ENCODE results near the gene JTB.
"Not testable (repeated sequence)": the region's sequence is repeated elsewhere in the genome, so short reads cannot be mapped to it uniquely, and the experiment has no call there.

Gene JTB

DNA sequence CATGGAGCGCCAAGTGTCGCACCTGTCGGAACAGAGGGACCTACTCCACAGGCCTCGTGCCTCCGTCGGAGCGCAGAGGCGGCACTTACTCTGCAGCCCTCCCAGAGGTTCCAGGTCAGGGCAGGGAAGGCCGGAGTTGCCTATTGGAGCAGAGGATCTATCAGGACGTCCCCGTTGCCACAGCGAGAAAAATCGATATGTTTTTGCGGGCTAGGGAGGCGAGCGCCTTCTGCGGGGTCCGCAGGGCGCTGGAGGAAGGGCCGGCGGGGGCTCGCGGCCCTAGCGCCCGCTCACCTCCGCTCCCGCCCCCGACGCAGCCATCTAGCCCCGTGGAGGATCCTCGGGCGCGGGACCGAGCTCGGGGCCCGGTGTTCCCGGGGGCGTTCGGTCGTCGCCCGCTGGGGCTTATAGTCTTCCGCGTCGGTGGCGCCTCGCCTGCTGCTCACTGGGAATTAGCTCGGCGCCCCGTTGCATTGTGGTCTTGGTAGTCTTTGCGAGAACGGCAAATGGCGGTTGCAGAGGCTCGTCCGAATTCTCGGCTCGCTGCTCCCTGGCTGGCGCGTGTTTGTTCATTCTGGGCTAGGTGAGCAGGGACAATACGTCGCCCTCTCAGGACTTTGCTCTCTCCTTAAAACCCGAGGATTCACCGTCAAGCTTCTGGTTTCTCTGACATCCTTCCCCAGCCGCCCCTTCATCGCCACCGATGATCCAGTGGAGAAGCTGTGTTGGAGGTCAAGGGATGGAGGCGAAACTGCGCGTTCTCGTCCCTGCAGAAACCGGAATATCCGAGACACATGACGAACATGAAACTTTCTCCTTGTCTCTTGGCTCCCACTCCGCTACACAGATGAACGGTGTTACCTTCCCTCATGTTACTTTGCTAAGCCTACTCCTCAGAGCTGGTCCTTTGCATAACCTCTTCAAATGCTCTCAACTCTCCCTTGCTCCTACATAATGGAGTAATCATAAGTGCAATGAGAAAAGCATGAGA is at the start of gene JTB:
TSS of gene JTB (minus strand) at position 425 of the 991 bp plus-strand sequence. CDS start at position 3, 422 bp downstream.
- peak; percentile 87 to 92 for DNase-seq
- TF ChIP-seq GATA1 (IDR thresholded peaks at IDR 0.05; ENCODE audit: low read depth, low read length) (no peak), POLR2A (IDR thresholded peaks at IDR 0.05; ENCODE audit: low read length) (peak; percentile 89)

DNA sequence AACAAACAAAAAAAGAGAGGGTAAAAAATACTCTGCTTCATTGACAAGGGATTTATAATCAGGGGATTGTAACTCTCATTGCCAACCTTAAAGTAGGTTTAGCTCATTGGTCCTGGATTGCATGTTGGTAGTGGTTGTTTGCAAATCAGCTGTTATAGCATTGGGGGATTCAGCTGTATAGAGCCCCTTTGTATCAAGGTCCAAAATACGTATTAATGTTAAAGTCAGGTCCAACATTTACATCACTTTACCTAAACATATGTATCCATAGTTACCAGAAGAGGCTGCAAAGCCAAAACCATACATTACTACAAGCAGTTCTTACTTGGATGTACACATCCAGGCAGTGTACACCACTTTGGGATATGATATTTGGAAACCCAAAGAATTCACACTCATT is 42.5 kb upstream of the JTB start:
- no peak for TF ChIP-seq POLR2A (IDR thresholded peaks at IDR 0.05; ENCODE audit: low read length)
- TF ChIP-seq GATA1 (IDR thresholded peaks at IDR 0.05; ENCODE audit: low read depth, low read length), result no peak
- no peak for DNase-seq

DNA sequence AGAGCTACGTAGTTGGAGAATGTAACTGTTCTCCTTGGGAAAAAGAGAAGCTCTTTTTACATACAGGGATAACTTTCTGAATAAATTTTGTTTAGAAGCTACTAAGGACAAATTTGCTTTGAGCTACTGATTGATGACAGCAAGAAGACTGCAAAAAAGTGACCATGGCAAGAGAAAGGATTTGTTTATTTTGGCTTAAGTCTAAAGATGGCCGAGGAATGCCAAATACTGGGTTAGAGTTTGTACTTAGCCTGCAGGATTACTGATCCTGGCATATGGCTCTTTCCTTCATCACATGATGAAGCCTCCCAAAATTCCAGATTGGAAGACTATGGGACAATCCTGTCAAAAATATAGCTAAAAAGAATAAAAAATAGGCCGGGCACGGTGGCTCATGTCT is 41.8 kb upstream of the JTB start:
- TF ChIP-seq POLR2A (IDR thresholded peaks at IDR 0.05; ENCODE audit: low read length) (no peak), GATA1 (IDR thresholded peaks at IDR 0.05; ENCODE audit: low read depth, low read length) (no peak)
- no peak for DNase-seq

DNA sequence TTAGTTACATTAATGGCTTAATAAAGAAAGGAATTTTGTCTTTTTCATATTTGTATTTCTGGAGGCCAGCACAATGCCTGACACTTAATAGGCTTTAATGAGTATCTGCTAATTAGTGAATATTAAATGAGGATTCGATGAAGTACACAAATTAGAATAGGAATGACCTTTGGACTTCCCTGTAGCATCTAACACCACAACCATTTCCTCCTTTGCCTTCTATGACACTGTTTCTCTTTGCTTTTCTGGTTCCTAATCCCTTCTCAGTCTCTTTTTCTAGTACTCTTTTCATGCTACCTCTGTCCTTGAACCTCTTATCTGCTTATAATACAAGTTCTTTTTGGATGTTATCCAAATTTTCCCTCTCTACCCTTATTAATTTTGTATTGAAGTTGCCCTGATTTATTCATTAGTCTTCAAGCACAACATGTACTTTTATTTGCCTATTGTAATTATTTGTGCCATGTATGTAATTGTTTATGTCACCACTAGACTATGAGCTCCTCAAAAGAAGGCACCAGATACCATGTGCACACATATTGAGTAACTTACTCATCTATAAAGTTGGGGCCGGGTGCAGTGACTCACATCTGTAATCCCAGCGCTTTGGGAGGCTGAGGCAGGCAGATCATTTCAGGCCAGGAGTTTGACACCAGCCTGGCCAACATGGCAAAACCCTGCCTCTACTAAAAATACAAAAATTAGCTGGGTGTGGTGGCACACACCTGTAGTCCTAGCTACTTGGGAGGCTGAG is 36.9 kb upstream of the JTB start:
- TF ChIP-seq POLR2A (IDR thresholded peaks at IDR 0.05; ENCODE audit: low read length), result no peak
- TF ChIP-seq GATA1 (IDR thresholded peaks at IDR 0.05; ENCODE audit: low read depth, low read length), result no peak
- no peak for DNase-seq

DNA sequence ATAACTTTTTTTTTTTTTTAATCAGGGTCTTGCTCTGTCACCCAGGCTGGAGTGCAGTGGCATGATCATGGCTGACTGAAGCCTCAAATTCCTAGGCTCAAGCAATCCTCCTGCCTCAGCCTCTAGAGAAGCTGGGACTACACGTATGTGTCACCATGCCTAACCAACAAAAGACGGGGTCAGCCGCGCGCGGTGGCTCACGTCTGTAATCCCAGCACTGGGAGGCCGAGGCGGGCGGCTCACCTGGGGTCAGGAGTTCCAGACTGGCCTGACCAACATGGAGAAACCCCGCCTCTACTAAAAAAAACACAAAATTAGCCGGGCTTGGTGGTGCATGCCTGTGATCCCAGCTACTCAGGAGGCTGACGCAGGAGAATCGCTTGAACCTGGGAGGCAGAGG is 35.1 kb upstream of the JTB start:
- DNase-seq, result not testable (repeated sequence)

DNA sequence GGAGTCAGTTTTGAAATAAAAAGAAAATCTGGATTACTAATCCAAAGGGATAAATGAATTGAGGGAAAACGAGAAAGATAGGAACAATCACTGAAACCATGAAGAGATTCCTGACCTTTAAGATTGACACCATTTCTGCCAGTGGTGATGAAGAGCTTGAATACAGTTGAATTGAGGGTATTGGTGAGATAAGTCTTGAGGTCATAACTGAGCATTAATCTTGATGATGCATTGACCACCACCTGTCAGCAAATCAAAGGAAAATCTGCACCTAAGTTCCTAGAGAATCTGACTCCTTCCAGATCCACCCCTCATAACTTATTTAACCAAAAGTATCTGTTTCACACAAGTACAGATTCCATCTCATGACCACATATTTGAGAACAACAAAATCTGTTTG is 34.7 kb upstream of the JTB start:
- no peak for DNase-seq
- TF ChIP-seq GATA1 (IDR thresholded peaks at IDR 0.05; ENCODE audit: low read depth, low read length) (no peak), POLR2A (IDR thresholded peaks at IDR 0.05; ENCODE audit: low read length) (no peak)

DNA sequence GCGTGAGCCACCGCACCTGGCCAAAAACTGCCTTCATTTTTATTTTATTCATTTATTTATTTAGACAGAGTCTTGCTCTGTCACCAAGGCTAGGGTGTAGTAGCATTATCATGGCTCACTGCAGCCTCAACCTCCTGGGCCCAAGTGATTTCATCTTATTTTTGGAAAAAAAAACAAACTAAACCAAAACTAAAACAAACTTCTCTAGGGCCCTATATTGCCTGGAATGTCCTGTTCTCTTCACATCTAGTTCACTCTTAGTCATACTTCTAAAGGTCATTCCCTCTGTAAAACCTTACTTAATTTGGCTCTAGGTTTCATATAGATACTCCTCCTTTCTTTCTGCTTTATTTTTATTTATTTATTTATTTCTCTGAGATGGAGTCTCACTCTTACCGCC is 28.7 kb upstream of the JTB start:
- TF ChIP-seq GATA1 (IDR thresholded peaks at IDR 0.05; ENCODE audit: low read depth, low read length) (no peak), POLR2A (IDR thresholded peaks at IDR 0.05; ENCODE audit: low read length) (no peak)
- DNase-seq, result no peak

DNA sequence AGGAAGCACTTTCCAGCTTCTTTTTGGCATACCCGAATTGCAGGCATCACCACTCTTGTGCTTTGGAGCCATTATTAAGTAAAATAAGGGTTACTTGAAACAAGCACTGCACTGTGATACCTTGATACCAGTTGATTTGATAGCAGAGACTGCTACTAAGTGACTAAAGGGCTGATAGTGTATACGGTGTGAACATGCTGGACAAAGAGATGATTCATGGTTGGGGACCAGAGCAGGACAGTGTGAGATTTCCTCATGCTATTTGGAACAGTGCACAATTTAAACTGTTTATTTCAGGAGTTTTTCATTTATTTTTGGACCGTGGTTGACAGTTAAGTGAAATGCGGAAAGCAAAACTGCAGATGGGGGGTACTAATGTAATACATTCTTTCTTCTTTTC is 22.9 kb upstream of the JTB start:
- no peak for TF ChIP-seq POLR2A (IDR thresholded peaks at IDR 0.05; ENCODE audit: low read length)
- no peak for TF ChIP-seq GATA1 (IDR thresholded peaks at IDR 0.05; ENCODE audit: low read depth, low read length)
- no peak for DNase-seq

DNA sequence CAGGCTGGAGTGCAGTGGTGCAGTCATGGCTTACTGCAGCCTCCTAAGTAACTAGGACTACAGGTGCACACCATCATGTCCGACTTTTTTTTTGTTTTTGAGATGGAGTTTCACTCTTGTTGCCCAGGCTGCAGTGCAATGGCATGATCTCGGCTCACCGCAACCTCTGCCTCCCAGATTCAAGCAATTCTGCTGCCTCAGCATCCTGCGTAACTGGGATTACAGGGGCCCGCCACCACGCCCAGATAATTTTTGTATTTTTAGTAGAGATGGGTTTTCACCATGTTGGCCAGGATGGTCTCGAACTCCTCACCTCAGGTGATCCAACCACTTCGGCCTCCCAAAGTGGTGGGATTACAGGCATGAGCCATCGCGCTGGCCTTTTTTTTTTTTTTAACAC is 19.4 kb upstream of the JTB start:
- DNase-seq, result not testable (repeated sequence)

DNA sequence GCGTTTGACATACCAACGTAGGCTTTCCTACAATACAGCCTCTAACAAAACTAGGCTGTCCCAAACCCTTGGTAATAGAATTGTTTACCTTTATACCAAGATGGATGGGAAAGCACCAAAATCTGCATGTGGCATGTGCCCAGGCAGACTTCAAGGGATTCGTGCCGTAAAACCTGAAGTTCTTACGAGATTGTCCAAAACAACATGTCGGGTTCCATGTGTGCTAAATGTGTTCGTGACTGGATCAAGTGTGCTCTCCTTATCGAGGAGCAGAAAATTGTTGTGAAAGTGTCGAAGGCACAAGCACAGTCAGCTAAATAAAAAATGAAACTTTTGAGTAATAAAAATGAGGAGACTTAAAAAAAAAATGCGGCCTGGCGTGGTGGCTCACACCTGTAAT is 18.2 kb upstream of the JTB start:
- no peak for TF ChIP-seq GATA1 (IDR thresholded peaks at IDR 0.05; ENCODE audit: low read depth, low read length)
- no peak for TF ChIP-seq POLR2A (IDR thresholded peaks at IDR 0.05; ENCODE audit: low read length)
- DNase-seq, result no peak

DNA sequence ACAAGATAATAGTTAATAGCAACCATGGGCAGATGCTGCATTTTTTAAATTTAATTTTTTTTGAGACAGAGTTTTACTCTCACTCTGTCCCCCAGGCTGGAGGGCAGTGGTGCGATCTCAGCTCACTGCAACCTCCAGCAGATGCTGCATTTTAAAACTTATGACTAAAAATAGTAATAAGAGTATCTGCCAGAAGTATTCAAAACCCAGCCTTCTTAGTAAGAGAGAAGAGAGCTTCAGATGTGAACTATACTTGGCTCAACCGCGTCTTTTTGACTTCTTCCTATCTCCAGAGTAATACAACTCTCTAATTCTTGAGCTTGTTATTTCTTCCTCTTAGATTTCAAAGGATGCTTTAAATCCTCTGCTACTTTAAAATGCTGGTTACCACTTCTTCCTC is 17.7 kb upstream of the JTB start:
- DNase-seq, result no peak
- TF ChIP-seq POLR2A (IDR thresholded peaks at IDR 0.05; ENCODE audit: low read length) (no peak), GATA1 (IDR thresholded peaks at IDR 0.05; ENCODE audit: low read depth, low read length) (no peak)

DNA sequence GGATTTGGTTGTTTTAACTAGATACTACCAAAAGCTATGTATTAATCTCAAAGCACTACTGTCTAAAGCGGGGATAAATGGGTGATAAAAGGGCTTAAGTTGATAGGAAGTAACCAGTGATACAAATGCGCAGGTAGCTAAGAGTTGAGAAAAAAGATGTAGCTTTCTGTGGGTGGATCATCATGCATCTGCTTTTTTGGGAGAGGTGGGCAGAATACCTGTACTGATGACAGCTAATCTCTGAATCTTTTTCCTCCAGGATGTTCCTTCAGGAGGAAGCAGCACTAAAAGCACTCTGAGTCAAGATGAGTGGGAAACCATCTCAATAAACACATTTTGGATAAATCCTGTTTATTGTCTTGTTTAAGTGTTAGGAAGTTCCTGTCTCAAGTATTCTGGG is 14.3 kb upstream of the JTB start:
- TF ChIP-seq POLR2A (IDR thresholded peaks at IDR 0.05; ENCODE audit: low read length), result no peak
- TF ChIP-seq GATA1 (IDR thresholded peaks at IDR 0.05; ENCODE audit: low read depth, low read length), result no peak

DNA sequence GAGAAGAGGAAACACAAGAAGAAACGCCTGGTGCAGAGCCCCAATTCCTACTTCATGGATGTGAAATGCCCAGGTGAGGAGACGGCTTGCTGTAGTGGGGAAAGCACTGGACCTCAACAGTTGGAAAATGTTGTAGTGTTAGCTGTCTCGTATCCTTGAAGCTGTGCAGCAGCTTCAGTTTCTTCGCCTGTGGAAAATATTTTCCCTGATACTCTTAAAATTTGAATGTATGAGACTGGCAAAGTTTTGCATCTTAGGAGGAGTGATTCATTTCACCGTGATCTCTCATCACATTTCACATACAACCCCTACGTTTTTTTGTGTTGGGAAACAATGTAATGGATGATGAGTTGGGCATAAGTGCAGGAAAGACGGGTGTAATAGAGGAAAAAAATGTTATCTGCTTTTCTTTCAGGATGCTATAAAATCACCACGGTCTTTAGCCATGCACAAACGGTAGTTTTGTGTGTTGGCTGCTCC is 13.7 kb upstream of the JTB start:
- no peak for DNase-seq
- no peak for TF ChIP-seq GATA1 (IDR thresholded peaks at IDR 0.05; ENCODE audit: low read depth, low read length)

More for the DNA sequence above, 14.3 kb upstream of the JTB start:
- DNase-seq, result no peak

DNA sequence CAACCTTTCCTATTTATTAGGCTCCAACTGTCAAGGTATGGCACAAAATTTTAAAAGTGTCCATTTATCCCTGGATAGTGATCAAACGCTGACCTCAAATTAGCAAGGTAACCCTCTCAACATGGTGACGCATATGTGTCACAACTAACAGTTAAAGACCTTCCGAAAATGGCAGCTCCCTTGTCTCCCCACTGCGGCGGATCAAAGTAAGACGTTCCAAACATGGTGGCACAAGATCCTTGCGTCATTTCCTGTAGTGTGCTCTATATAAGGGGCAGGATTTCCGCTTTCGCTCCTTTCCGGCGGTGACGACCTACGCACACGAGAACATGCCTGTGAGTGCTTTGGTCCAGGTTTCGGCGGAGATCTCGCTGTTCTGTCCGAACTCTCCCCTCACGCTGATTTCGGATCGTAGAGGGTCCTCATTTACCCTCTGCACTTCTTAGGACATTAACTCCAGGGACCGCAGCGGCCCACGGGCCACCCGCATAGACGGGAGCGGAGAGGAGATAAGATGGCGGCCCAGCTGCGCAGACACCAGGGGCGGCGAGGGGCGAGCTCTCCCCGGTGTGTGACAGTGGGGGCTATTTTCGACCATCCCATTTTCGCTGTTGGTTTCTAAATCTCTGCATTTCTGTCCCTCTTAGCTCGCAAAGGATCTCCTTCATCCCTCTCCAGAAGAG is 13.1 kb upstream of the JTB start, which contains the start of gene RPS27:
TSS of gene RPS27 (plus strand) at position 295 of the 683 bp plus-strand sequence. CDS start at position 330, 35 bp downstream.
- TF ChIP-seq GATA1 (IDR thresholded peaks at IDR 0.05; ENCODE audit: low read depth, low read length) (no peak), POLR2A (IDR thresholded peaks at IDR 0.05; ENCODE audit: low read length) (peak; percentile 100)
- DNase-seq, result peak; percentile 98

Data from erythroblast (primary cell).